Measurements from ENCODE around the gene PEAK1. TPM values are rescaled to one million over a fixed set of nuclear protein-coding genes. Genes with fewer than 3 reads are reported as not detected.

PEAK1 gene
- total RNA-seq, 1 donor from 2014 or later: 32.3 TPM

- H3K4me1 Mint-ChIP-seq (ENCODE audit: low read depth): no peaks in the 10 kb centered on the region
- H3K4me3 Mint-ChIP-seq (ENCODE audit: low read depth): no peak overlapping the region
- H3K9me3 Mint-ChIP-seq (ENCODE audit: low read depth): peaks cover 27% of the 10 kb centered on the region
- H3K27me3 Mint-ChIP-seq: no peaks in the 10 kb centered on the region
- no peak for DNase-seq (ENCODE audit: low spot score, unreplicated experiment)
- H3K36me3 Mint-ChIP-seq (ENCODE audit: insufficient read depth): peaks cover 11% of the 10 kb centered on the region
- TF ChIP-seq CTCF (IDR thresholded peaks at IDR 0.05; ENCODE audit: unreplicated experiment): no peak
- H3K27ac Mint-ChIP-seq: no peak overlapping the region
Measured at GRCh38 chr15:77393471-77393840, 26.4 kb downstream of the PEAK1 start.

- Mint-ChIP-seq H3K4me3 (ENCODE audit: low read depth) (no peak overlapping the region), H3K4me1 (ENCODE audit: low read depth) (no peaks in the 10 kb centered on the region), H3K27ac (no peak overlapping the region), H3K36me3 (ENCODE audit: insufficient read depth) (peaks cover 6% of the 10 kb centered on the region), H3K27me3 (no peaks in the 10 kb centered on the region), H3K9me3 (ENCODE audit: low read depth) (peaks cover 22% of the 10 kb centered on the region)
- no peak for TF ChIP-seq CTCF (IDR thresholded peaks at IDR 0.05; ENCODE audit: unreplicated experiment)
- no peak for DNase-seq (ENCODE audit: low spot score, unreplicated experiment)
Measured at GRCh38 chr15:77392762-77393470, 27.0 kb downstream of the PEAK1 start.

- Mint-ChIP-seq H3K4me1 (ENCODE audit: low read depth) (no peaks in the 10 kb centered on the region), H3K36me3 (ENCODE audit: insufficient read depth) (peaks cover 2% of the 10 kb centered on the region), H3K27ac (no peak overlapping the region), H3K9me3 (ENCODE audit: low read depth) (peaks cover 12% of the 10 kb centered on the region), H3K27me3 (no peaks in the 10 kb centered on the region), H3K4me3 (ENCODE audit: low read depth) (no peak overlapping the region)
- TF ChIP-seq CTCF (IDR thresholded peaks at IDR 0.05; ENCODE audit: unreplicated experiment): no peak
- no peak for DNase-seq (ENCODE audit: low spot score, unreplicated experiment)
Measured at GRCh38 chr15:77391372-77391951, 28.4 kb downstream of the PEAK1 start.

- Mint-ChIP-seq H3K27ac (no peak overlapping the region), H3K9me3 (ENCODE audit: low read depth) (no peaks in the 10 kb centered on the region), H3K36me3 (ENCODE audit: insufficient read depth) (no peaks in the 10 kb centered on the region)
Measured at GRCh38 chr15:77387365-77388105, 32.4 kb downstream of the PEAK1 start.

More at GRCh38 chr15:77387365-77388105, 32.4 kb downstream of the PEAK1 start:
- no peaks in the 10 kb centered on the region for H3K27me3 Mint-ChIP-seq
- H3K4me3 Mint-ChIP-seq (ENCODE audit: low read depth): no peak overlapping the region
- H3K4me1 Mint-ChIP-seq (ENCODE audit: low read depth): no peaks in the 10 kb centered on the region
- no peak for DNase-seq (ENCODE audit: low spot score, unreplicated experiment)
- no peak for TF ChIP-seq CTCF (IDR thresholded peaks at IDR 0.05; ENCODE audit: unreplicated experiment)

Measured in progenitor cell of endocrine pancreas (in vitro differentiated cells).